HS-27A (cell line): ENCODE results near the gene BRAT1.

Experiments used
- DNase-seq: peaks from one replicate; pipeline ENCODE4 v3.0.0-alpha.2; 2012; ENCODE audit warnings: low read depth, missing footprints

BRAT1 gene

DNA sequence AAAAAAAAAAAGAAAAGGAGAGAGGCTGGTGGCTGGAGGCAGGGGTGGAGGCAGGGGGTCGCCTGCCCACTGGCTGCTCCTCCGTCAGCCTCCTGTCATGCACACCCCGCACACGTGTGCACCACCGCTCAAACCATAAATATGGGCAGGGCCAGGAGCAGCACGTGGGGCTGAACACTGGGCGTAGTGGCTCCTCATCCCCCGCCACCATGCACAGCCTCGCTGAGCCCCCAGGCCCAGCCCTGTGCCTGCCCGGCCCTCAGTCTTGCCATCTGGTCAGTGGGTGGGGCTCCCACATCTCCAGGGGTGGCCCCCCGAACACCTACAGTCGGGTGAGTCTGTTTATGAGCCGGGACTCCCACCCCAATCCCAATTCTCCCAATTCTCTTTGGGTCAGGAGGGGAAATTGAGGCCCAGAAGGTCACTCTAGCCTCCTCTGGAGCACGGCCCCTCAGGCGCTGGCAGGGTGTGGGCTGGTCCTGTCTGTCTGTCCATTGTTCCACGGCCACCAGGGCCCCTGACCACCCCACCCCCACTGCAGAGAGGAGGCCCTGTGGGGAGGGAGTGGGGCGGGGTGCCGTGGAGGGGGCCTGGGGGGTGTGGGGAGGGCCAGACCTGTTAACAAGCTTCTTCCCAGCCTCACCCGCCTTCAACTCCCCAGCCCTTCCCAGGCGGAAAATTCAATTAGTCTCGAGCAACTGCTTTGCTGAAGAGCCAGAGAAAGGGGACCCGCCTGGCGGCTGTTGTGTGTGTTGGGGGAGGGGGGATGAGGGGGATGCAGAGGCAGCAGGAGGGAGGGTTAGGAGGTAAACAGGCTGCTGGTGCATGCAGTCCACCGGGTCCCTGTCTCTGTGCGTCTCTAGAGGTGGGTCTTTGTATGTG is 59.7 kb downstream of the BRAT1 start:
- DNase-seq = no peak

DNA sequence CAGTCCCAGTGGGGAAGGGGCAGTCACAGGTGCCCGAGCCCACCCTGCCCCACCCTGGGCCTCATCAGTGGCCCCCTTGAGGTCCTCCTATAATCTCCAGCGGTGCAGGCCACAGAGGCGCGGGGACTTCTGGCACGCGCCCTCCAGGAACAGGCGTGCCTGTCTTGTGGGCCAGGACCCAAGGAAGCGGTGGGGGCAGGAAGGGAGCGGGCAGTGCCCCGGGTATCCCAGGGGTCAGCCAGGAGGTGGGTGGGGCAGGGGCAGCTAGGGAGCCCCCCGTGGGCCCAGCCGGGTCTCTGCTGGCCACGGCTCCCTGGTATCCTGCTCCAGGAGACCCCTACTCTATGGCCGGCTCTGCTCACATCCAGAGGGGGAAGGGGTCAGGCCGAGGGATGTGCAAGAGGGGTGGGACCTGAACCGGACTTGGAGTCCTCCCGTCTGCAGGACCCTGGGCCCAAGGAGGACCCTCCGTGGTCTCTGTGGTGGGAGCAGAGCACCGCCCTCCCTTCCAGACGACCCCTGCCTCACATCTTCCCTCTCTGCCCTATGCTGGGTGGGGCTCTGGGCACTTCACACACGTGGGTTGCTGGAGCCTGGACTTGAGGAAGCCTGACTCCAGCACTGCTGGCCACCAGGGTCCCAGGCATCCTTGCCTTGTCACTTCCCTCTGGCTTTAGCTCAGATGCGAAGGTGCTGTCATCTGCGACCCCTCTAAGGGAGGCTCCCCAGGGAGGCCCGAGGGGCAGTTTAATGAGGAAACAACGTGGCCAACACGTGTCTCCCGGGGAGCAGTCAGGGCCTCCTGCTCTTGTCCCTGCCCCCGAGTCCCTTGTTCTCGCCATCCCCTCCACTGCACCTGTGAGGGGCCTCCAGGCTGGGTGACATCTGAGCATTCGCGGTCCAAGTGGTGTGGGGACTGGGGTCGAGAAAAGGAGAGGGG is 60.9 kb downstream of the BRAT1 start:
- DNase-seq = no peak

DNA sequence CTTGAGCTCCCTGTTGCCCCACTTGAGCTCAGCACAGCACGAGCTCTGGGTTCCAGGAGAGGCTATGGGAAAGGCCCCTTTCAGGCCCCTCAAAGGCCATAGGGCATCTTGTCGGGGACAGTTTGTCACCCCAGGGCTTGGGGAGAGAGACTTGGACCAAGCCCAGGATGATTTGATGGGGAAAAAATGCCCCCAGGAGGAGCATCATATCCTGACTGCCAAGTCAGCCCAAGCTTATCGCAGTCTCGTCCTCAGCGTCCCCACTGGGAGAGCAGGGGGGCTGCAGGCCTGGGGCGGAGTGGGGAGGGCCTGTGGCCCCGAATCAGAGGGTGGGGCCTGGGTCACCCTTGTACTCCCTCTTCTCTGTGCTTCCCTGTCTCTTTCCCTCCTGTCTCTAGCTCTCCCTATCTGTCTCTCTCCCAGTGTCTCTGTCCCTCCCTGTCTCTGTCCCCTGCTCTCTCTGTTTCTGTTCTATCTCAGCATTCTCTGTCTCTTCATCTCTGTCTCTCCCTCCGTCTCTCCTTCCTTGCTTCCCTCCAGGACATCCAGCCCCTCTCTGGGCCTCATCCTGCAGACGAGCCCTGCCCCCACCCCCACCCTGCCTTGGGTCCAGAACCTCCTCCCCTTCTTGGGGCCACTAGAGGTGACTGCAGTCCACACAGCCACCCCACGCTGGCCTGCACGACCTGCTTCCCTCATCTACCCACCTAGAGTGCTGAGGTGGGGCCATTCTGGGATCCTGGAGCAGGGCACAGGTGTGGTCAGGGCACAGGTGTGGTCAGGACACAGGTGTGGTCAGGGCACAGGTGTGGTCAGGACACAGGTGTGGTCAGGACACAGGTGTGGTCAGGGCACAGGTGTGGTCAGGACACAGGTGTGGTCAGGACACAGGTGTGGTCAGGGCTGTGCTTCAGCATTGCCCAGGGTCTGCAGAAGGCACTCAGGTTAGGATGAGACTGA is 61.8 kb downstream of the BRAT1 start:
- DNase-seq = no peak

DNA sequence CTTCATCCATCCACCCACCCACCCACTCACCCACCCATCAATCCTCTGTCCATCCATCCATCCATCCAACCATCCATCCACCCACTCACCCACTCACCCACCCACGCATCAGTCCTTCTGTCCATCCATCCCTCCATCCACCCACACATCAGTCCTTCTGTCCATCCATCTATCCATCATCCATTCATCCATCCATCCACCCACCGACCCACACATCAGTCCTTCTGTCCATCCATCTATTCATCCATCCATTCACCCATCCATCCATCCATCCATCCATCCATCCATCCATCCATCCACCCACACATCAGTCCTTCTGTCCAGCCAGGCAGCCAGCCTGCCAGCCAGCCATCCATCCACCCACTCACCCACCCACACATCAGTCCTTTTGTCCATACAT is 63.3 kb downstream of the BRAT1 start:
- DNase-seq = no peak

DNA sequence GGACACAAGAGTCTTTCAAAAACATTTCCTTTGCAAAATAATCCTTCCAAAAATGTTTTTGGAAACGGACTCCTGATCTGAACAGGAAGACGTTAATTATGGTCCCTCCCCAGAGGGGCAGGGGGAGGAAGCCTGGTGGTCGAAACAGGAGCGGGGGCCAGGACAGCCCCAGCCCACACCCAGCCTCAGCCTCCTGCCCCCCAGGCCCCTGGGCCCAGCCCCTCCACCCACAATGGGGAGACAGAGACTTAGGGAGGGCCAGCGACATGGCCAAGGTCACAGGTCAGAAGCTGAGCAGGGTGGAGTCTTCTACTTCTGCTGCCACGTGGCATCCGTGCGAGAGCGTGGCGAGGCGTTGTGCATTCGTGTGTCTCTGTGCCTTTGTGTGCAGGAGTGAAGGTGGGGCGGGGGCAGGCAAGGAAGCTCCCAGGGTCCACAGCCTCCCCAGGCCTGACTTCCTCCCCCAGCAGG is 65.1 kb downstream of the BRAT1 start:
- DNase-seq = no peak

DNA sequence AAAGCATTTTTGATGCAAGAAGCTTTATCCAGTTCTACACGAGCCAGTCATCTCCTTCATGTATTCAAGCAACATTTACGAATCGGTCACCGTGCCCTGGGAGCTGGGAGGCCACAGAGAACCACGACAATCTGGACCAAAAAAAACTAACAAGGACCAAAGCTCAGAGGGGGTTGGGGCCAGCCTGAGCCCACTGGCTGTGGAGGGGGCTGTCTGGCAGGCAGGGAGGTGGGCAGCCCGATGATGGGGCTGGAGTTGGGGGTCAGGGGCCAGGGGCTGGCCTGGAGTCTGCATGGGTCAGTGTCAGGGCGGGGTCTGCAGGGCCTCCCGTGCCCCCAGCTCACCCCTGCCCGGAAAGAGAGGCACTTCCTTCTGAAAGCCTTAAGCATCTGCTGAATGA is 66.6 kb downstream of the BRAT1 start:
- no peak for DNase-seq

DNA sequence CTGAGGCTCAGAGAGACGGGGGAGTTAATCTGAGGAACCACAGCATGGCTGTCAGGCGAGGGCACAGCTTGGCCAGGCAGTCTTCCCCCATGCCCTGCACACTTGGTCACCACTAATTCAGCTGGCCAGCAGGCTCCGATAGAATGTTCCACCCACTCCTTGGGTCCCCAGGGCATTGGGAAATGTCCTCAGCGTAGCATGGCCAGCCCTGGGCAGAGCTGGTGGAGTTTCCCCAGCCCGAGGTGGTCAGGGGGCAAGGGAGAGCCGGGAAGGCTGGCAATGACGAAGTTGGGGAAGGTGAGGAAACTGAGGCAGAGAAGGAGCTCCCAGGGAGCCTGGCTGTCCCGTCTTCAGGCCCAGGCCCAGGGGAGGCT is 67.1 kb downstream of the BRAT1 start:
- no peak for DNase-seq
